Lower lobe of right lung (tissue), 2 donors: Measurements from ENCODE around the gene DBNL. TPM values are rescaled to one million over a fixed set of nuclear protein-coding genes. Genes with fewer than 3 reads are reported as not detected.

Experiments
- ATAC-seq, 2 donors: fragments of 200-7000 bp; cut with Tn5 transposase; one replicate each; pipeline ENCODE4 v1.9.1; 2020 to 2022; ENCODE audit warnings: mild to moderate bottlenecking in 2 of 2, moderate library complexity in 2 of 2
- DNase-seq: peaks from one replicate; pipeline ENCODE4 v3.0.0-alpha.2; 2020
- H3K27ac ChIP-seq: fragments of 200-600 bp; one replicate; pipeline ENCODE4 v1.8.0; 2022
- H3K27me3 ChIP-seq: fragments of 200-600 bp; one replicate; pipeline ENCODE4 v1.8.0; 2022; ENCODE audit warnings: low read depth
- H3K36me3 ChIP-seq: fragments of 200-600 bp; one replicate; pipeline ENCODE4 v1.8.0; 2022; ENCODE audit warnings: mild to moderate bottlenecking
- H3K4me1 ChIP-seq: fragments of 200-600 bp; one replicate; pipeline ENCODE4 v1.8.0; 2022
- H3K4me3 ChIP-seq: fragments of 200-600 bp; one replicate; pipeline ENCODE4 v1.8.0; 2022; ENCODE audit warnings: mild to moderate bottlenecking
- H3K9me3 ChIP-seq: fragments of 200-600 bp; one replicate; pipeline ENCODE4 v1.8.0; 2022
- intact Hi-C: fragments of 100-400 bp; cut with DNase I; formaldehyde crosslinking; loops from one replicate; pipeline ENCODE4 v1.11.0; 2022
- total RNA-seq: library from RNA; stranded (reverse); fragmentation: NEBNext Ultra II Directional; extraction: Animal tissue kit (Norgen Biotek cat#: 25700); gene quantifications from one replicate; pipeline ENCODE4 v1.2.1, GENCODE V29; 2021
- TF ChIP-seq, protein P1 (sequence below): fragments of 200-600 bp; IDR thresholded peaks from one replicate; pipeline ENCODE4 v1.8.0; 2022; ENCODE audit warnings: antibody characterized with exemption, mild to moderate bottlenecking
- donor health status: DM: no; HTN: yes; CAD: no; lungs with severe emphysema.

The DBNL gene
- total RNA-seq, 1 donor from 2014 or later, result 109 TPM

DNA sequence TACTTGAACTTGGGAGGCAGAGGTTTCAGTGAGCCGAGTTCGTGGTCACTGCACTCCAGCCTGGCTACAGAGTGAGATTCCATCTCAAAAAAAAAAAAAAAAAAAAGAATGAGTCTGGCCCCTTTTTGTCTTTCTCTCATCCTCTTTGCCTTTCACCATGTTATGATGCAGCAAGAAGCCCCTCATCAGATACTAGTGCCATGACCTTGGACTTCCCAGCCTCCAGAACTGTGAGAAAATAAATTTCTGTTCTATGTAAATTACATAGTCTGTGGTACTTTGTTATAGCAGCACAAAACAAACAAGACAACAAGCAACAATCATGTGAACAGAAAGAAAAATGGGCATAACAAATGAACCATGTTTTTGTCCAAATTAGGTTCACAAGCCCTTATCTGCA lies 2.3 kb upstream of the DBNL start:
- Histone ChIP-seq H3K27ac (no peak overlapping the region), H3K4me1 (peaks cover 30% of the 10 kb centered on the region), H3K36me3 (peaks cover 11% of the 10 kb centered on the region), H3K4me3 (no peak overlapping the region), H3K9me3 (no peaks in the 10 kb centered on the region), H3K27me3 (no peaks in the 10 kb centered on the region)
- DNase-seq, result no peak
- TF ChIP-seq, protein P1, sequence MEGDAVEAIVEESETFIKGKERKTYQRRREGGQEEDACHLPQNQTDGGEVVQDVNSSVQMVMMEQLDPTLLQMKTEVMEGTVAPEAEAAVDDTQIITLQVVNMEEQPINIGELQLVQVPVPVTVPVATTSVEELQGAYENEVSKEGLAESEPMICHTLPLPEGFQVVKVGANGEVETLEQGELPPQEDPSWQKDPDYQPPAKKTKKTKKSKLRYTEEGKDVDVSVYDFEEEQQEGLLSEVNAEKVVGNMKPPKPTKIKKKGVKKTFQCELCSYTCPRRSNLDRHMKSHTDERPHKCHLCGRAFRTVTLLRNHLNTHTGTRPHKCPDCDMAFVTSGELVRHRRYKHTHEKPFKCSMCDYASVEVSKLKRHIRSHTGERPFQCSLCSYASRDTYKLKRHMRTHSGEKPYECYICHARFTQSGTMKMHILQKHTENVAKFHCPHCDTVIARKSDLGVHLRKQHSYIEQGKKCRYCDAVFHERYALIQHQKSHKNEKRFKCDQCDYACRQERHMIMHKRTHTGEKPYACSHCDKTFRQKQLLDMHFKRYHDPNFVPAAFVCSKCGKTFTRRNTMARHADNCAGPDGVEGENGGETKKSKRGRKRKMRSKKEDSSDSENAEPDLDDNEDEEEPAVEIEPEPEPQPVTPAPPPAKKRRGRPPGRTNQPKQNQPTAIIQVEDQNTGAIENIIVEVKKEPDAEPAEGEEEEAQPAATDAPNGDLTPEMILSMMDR, result no peak
- intact Hi-C loops, result no loop called here
- no peak for ATAC-seq

DNA sequence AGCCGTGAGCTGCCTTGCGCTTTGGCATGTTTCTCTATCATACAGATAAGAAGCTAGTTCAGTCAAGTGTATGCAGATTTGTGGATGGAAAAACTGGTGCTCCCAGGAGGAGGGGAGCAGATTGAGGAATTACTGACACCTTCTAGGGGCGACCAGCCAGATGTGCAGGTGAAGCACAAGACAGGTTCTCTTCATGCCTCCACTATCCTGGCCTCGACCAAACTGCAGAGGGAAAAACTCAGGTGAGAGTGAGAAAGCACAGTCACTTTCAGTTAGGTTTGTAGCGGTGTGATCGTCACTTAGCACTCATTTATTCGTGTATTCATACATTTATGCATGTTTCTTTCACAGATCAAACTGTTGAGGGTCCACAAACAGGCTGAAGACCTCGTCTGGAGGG lies 600 bp upstream of the DBNL start:
- H3K9me3 ChIP-seq, result no peaks in the 10 kb centered on the region
- peak overlapping the region; percentile 99 for H3K27ac ChIP-seq
- DNase-seq (no peak), ATAC-seq (no peak)
- H3K27me3 ChIP-seq, result no peaks in the 10 kb centered on the region
- peaks cover 16% of the 10 kb centered on the region for H3K36me3 ChIP-seq
- H3K4me1 ChIP-seq, result peaks cover 45% of the 10 kb centered on the region
- peak overlapping the region; percentile 100 for H3K4me3 ChIP-seq
- intact Hi-C loops, result no loop called here
- TF ChIP-seq, protein P1, result no peak

DNA sequence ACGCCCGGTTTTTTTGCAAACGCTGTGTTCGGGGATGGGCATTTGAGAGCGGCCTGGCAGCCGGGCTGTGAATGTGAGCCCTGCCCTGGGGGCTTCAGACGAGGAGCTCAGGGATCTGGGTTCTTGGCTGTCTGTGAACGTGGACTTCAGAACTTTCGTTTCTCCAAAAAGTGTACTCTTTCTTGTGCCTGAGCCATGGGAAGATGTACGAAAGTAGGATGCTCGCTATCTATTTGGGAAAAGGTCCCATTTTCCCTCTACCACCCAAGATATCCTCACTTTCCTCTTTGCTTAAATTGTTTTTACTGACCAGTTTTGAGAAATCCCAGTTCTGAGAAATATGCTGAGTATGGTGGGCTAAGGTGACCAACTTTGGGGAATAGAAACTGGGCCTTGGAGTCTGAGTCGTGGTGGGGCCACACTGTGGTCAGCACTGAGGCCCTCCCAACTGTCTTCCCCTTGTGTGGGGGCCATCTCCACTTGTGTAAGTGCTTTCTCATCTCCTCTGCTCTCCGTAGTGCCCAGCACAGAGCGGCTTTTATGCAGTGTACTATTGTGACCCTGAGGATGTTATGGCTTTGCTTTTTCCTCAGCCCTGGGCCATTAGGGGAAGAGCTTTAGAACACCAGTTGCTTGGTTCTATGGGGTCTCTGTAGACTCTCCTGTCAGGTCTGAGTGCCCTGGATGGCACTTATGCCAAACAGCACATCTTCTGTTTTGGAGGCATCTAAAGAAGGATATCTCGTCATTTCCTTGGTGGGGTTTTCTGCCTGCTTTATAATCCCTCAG lies 918 bp downstream of the DBNL start:
- ATAC-seq, result no peak
- Histone ChIP-seq H3K4me1 (peaks cover 57% of the 10 kb centered on the region), H3K9me3 (no peaks in the 10 kb centered on the region), H3K27me3 (no peaks in the 10 kb centered on the region), H3K27ac (peak overlapping the region; percentile 99), H3K4me3 (peak overlapping the region; percentile 100), H3K36me3 (peaks cover 26% of the 10 kb centered on the region)
- DNase-seq, result no peak
- intact Hi-C loops, result no loop called here
- TF ChIP-seq, protein P1, result no peak

DNA sequence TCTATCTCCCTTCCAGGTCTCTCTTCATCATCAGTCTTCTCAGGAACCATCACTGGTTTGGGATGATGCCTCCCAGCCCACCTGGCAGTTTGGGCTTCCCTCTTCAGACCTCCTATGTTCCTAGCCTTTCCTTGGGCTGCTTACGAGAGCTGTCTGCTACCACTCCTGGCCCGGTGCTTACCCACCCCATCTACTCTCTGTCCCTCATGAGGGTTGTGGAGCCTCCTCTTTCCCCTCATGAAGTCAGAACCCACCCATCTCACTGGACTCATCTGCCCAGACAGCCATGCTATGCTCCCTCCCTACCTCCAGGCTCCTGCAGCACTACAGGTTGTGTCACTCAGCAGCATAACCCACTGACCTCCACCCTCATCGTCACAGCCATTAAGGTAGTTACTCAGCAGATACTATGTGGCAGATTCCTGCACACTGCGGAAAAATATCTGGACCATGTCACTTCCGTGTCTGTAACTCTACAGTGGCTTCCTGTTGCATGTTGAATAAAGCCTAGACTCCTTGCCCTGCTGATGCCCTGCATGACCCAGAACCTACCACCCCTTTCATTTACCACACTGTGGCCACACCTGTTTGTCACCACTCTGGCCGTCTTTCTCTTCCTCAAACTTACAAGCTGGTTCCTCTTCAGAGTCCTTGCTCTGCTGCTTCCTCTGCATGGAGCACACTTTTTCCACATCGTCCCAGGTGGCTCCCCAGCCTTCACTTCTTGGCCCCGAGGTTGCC lies 2.0 kb downstream of the DBNL start:
- Histone ChIP-seq H3K27me3 (no peaks in the 10 kb centered on the region), H3K27ac (peak overlapping the region; percentile 99), H3K9me3 (no peaks in the 10 kb centered on the region), H3K36me3 (peaks cover 36% of the 10 kb centered on the region), H3K4me3 (peak overlapping the region; percentile 100), H3K4me1 (peaks cover 57% of the 10 kb centered on the region)
- intact Hi-C loops, result no loop called here
- DNase-seq, result no peak
- ATAC-seq, result peak; percentile 4 to 65
- TF ChIP-seq, protein P1, result no peak

DNA sequence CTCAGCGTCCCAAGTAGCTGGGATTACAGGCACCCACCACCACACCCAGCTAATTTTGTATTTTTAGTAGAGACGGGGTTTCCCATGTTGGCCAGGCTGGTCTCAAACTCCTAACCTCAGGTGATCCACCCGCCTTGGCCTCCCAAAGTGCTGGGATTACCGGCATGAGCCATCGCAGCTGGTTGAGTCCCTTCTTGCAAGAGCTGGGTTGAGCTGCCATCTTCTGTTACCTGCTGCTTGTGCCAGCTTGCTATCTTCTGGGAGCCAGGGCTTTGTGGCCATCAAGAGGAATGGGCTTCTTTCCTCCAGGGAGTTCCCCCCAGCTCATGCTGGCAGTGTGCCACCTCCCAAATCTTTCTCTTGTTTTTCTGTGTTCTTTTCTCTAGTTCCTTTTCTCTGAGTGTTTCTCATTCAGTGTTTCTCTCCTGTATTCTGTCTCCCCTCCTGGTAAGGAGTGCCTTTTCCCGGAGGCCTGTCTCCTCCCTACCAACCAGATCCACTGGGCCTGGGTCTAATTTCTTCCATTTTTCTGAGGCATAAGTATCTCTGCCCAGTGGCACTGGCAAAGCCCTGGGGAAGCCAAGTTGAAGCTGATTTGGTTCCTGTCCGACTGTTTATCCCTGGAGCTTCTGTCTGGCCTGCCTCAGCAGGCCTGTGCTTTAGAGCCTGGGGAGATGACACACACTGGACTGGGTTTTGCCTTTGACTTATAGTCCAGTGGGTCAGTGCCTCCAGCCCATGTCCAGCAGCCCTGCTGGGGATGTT lies 3.7 kb downstream of the DBNL start:
- Histone ChIP-seq H3K27ac (no peak overlapping the region), H3K4me1 (peaks cover 57% of the 10 kb centered on the region), H3K9me3 (no peaks in the 10 kb centered on the region), H3K27me3 (no peaks in the 10 kb centered on the region), H3K36me3 (peaks cover 53% of the 10 kb centered on the region), H3K4me3 (no peak overlapping the region)
- no peak for DNase-seq
- ATAC-seq, result no peak
- TF ChIP-seq, protein P1, result no peak
- intact Hi-C loops, result no loop called here
